HG03457 (cell line): ENCODE measurements around the gene SFI1.

Source experiments
- ATAC-seq: cut with Tn5 transposase; IDR thresholded peaks from one replicate; pipeline ENCODE4 v1.9.1; 2021; ENCODE audit warnings: moderate number of reproducible peaks; ENCODE audit not compliant: unreplicated experiment

SFI1 gene

GRCh38 chr22:31661851-31662667, 165.7 kb downstream of the SFI1 start, which contains the start of gene PISD:
Gene PISD, minus strand, starts transcription at chr22:31662215. Its CDS starts 7 bp downstream, at chr22:31662208.
- peak; percentile 60 for ATAC-seq

GRCh38 chr22:31662668-31663037, 166.3 kb downstream of the SFI1 start:
- ATAC-seq, result no peak
